Naive thymus-derived CD4-positive, alpha-beta T cell (primary cell): Measurements from ENCODE around the gene PROK1. TPM values are rescaled to one million over a fixed set of nuclear protein-coding genes. Genes with fewer than 3 reads are reported as not detected.
A peak's percentile ranks its signal among the peaks of the same experiment; 100 is the strongest.
"Not testable (repeated sequence)": the region's sequence is repeated elsewhere in the genome, so short reads cannot be mapped to it uniquely, and the experiment has no call there.

ENCODE experiments used
- ATAC-seq: fragments of 150-1000 bp; cut with Tn5 transposase; 2 replicates; pipeline ENCODE4 v1.10.0; 2021; ENCODE audit warnings: mild to moderate bottlenecking, moderate library complexity
- CTCF ChIA-PET: fragments of 350-600 bp; sonication (Branson Sonifier 250); formaldehyde crosslinking; loops from one replicate; lab custom pipeline; 2021; ENCODE audit warnings: antibody characterized with exemption; lab: Charles Lee
- POLR2A ChIA-PET: fragments of 350-600 bp; sonication (Branson Sonifier 250); formaldehyde crosslinking; loops from one replicate; lab custom pipeline; 2021; ENCODE audit warnings: antibody characterized with exemption, inconsistent platforms; lab: Charles Lee
- DNase-seq, 9 donors: peaks; one replicate each; pipeline versions ENCODE4 v3.0.0 to v3.0.0-alpha.2; 2020 to 2022; ENCODE audit warnings: mixed read lengths in 1 of 9
- H3K27ac ChIP-seq: one replicate; pipeline ENCODE4 v1.7.0; 2013; ENCODE audit warnings: mild to moderate bottlenecking, low read depth, low read length, moderate library complexity
- H3K27me3 ChIP-seq, 2 donors: one replicate each; pipeline ENCODE4 v1.7.0; 2013; ENCODE audit warnings: low read length in 2 of 2, mild to moderate bottlenecking in 2 of 2, moderate library complexity in 2 of 2; ENCODE audit not compliant: control insufficient read depth in 2 of 2, insufficient read depth in 2 of 2
- H3K36me3 ChIP-seq, 3 experiments: 1 replicate in 2 of 3; 2 replicates in 1 of 3; pipeline ENCODE4 v1.7.0; 2013; ENCODE audit warnings: low read length in 3 of 3, mild to moderate bottlenecking in 3 of 3, moderate library complexity in 1 of 3; ENCODE audit not compliant: insufficient read depth in 3 of 3, control insufficient read depth in 2 of 3
- H3K4me1 ChIP-seq, 2 donors: one replicate each; pipeline ENCODE4 v1.7.0; 2013; ENCODE audit warnings: low read length in 2 of 2, mild to moderate bottlenecking in 2 of 2, moderate library complexity in 1 of 2; ENCODE audit not compliant: control insufficient read depth in 2 of 2, insufficient read depth in 2 of 2
- H3K4me3 ChIP-seq: 2 replicates; pipeline ENCODE4 v1.7.0; 2013; ENCODE audit warnings: mild to moderate bottlenecking, low read length
- H3K9me3 ChIP-seq, 3 experiments: 1 replicate in 2 of 3; 2 replicates in 1 of 3; pipeline ENCODE4 v1.7.0; 2013; ENCODE audit warnings: low read length in 3 of 3; ENCODE audit not compliant: control insufficient read depth in 2 of 3
- H3K27ac Mint-ChIP-seq, 9 donors: one replicate each; pipeline ENCODE4 v1.8.0; 2020 to 2022; ENCODE audit warnings: mixed read lengths in 9 of 9, mild to moderate bottlenecking in 8 of 9, moderate library complexity in 5 of 9, inconsistent platforms in 2 of 9
- H3K27me3 Mint-ChIP-seq, 5 donors: one replicate each; pipeline ENCODE4 v1.8.0; 2021 to 2022; ENCODE audit warnings: mixed read lengths in 5 of 5, mild to moderate bottlenecking in 1 of 5
- H3K36me3 Mint-ChIP-seq, 5 donors: one replicate each; pipeline ENCODE4 v1.8.0; 2020 to 2022; ENCODE audit warnings: mixed read lengths in 5 of 5, mild to moderate bottlenecking in 3 of 5, inconsistent platforms in 1 of 5
- H3K4me1 Mint-ChIP-seq, 7 donors: one replicate each; pipeline ENCODE4 v1.8.0; 2020 to 2022; ENCODE audit warnings: mixed read lengths in 7 of 7, mild to moderate bottlenecking in 3 of 7, inconsistent platforms in 1 of 7
- H3K4me3 Mint-ChIP-seq, 10 donors: one replicate each; pipeline ENCODE4 v1.8.0; 2020 to 2022; ENCODE audit warnings: mild to moderate bottlenecking in 10 of 10, mixed read lengths in 10 of 10, moderate library complexity in 6 of 10, inconsistent platforms in 2 of 10
- H3K9me3 Mint-ChIP-seq, 11 donors: one replicate each; pipeline ENCODE4 v1.8.0; 2020 to 2022; ENCODE audit warnings: mixed read lengths in 11 of 11, mild to moderate bottlenecking in 4 of 11, inconsistent platforms in 1 of 11, moderate library complexity in 1 of 11
- intact Hi-C, 2 donors: fragments of 100-400 bp; cut with micrococcal nuclease; formaldehyde crosslinking; loops; one replicate each; pipeline ENCODE4 v1.15.1; 2023
- polyA plus RNA-seq, 2 donors: library from polyadenylated mRNA; unstranded; fragments of 300-500 nt; fragmentation: Illumina TruSeq; gene quantifications; one replicate each; pipeline ENCODE4 v1.2.3, GENCODE V29; 2021
- total RNA-seq, 6 experiments: library from RNA in 5 of 6; stranded (reverse) in 5 of 6; gene quantifications; 1 replicate in 5 of 6; 2 replicates in 1 of 6; pipeline ENCODE4 v1.2.3 and lab custom pipeline; 2021 to 2026

PROK1 gene, protein sequence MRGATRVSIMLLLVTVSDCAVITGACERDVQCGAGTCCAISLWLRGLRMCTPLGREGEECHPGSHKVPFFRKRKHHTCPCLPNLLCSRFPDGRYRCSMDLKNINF
- not detected for total RNA-seq
- polyA plus RNA-seq: not detected
- total RNA-seq (lab: John Stamatoyannopoulos, UW): not detected

GRCh38 chr1:110450929-110451328, at the start of gene PROK1:
PROK1 (plus strand) TSS chr1:110451149; CDS start chr1:110451217, 68 bp downstream.
- no peaks in the 10 kb centered on the region for H3K4me1 ChIP-seq
- H3K4me3 Mint-ChIP-seq: no peak within 1 kb of the TSS
- H3K4me3 ChIP-seq: no peak within 1 kb of the TSS
- ATAC-seq: no peak
- H3K36me3 Mint-ChIP-seq: no peaks in the 10 kb centered on the region
- H3K27ac Mint-ChIP-seq: peak within 1 kb of the TSS in 1 of 9 donors; percentile 21
- H3K27me3 ChIP-seq: no peaks in the 10 kb centered on the region
- H3K9me3 Mint-ChIP-seq: no peaks in the 10 kb centered on the region
- peaks cover 0 to 31% (median 12%) of the 10 kb centered on the region in 5 donors for H3K27me3 Mint-ChIP-seq
- H3K9me3 ChIP-seq: no peaks in the 10 kb centered on the region
- no peaks in the 10 kb centered on the region for H3K36me3 ChIP-seq
- POLR2A ChIA-PET: no interaction called here
- CTCF ChIA-PET: interaction anchor here (2.0 kb wide), 1 partner anchor 254 kb away, joined by 5 read pairs; no protein-coding TSS in a partner anchor
- intact Hi-C loops: no loop called here
- no peak for DNase-seq
- no peak within 1 kb of the TSS for H3K27ac ChIP-seq
- H3K4me1 Mint-ChIP-seq: no peaks in the 10 kb centered on the region

GRCh38 chr1:110403805-110404204, 47.1 kb upstream of the PROK1 start:
- H3K4me3 Mint-ChIP-seq: no peak overlapping the region
- H3K27ac ChIP-seq: no peak overlapping the region
- no peaks in the 10 kb centered on the region for H3K27me3 Mint-ChIP-seq
- intact Hi-C loops: loop anchor here in 1 of 2 donors (10.0 kb wide), 2 partner anchors 471 to 1189 kb away; partner anchors contain the start of genes CD53 and SARS1
- POLR2A ChIA-PET: no interaction called here
- H3K36me3 ChIP-seq: peaks cover 0 to 53% (median 24%) of the 10 kb centered on the region in 3 experiments
- H3K36me3 Mint-ChIP-seq: peaks cover 4 to 14% (median 12%) of the 10 kb centered on the region in 5 donors
- H3K4me3 ChIP-seq: no peak overlapping the region
- ATAC-seq (no peak), DNase-seq (no peak)
- H3K4me1 Mint-ChIP-seq: peaks cover 8 to 34% (median 21%) of the 10 kb centered on the region in 7 donors
- CTCF ChIA-PET: interaction anchor here (0.6 to 0.8 kb wide), 2 partner anchors 8 to 64 kb away, joined by 3 read pairs; partner anchors contain the start of gene RBM15
- H3K27me3 ChIP-seq: no peaks in the 10 kb centered on the region
- no peaks in the 10 kb centered on the region for H3K9me3 ChIP-seq
- peaks cover 0 to 4% (median 0%) of the 10 kb centered on the region in 11 donors for H3K9me3 Mint-ChIP-seq
- H3K27ac Mint-ChIP-seq: peak overlapping the region in 1 of 9 donors; percentile 26
- peaks cover 14 to 19% of the 10 kb centered on the region in 2 donors for H3K4me1 ChIP-seq

DNA sequence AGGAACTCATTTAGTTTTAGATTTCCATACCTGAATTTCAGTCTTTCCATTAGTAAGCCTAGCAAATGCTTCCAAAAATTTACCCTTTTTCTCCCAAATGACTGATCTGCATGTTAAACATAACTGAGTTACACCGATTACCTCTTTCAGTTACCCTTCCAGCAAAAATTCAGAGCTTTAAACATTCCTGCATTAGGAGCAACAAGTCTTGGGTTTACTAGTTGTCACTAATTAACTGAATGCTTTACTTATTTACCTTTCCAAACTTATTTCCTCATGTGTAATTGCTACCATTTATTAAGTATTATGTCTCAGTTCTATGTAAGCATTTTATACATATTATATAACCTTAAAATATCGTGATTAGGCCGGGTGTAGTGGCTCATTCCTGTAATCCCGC, 46.5 kb upstream of the PROK1 start:
- Mint-ChIP-seq H3K27me3 (no peaks in the 10 kb centered on the region), H3K36me3 (peaks cover 4 to 14% (median 12%) of the 10 kb centered on the region in 5 donors), H3K9me3 (peaks cover 0 to 4% (median 0%) of the 10 kb centered on the region in 11 donors), H3K27ac (peak overlapping the region in 5 of 9 donors; percentile 17 to 68 (median 53)), H3K4me1 (peaks cover 9 to 38% (median 27%) of the 10 kb centered on the region in 7 donors), H3K4me3 (no peak overlapping the region)
- Histone ChIP-seq H3K36me3 (peaks cover 0 to 51% (median 24%) of the 10 kb centered on the region in 3 experiments), H3K4me3 (no peak overlapping the region), H3K27me3 (no peaks in the 10 kb centered on the region), H3K4me1 (peaks cover 16 to 19% of the 10 kb centered on the region in 2 donors), H3K27ac (peak overlapping the region; percentile 1), H3K9me3 (no peaks in the 10 kb centered on the region)
- intact Hi-C loops: loop anchor here in 1 of 2 donors (10.0 kb wide), 2 partner anchors 470 to 1190 kb away; partner anchors contain the start of genes CD53 and SARS1
- POLR2A ChIA-PET: interaction anchor here (6.2 kb wide), 1 partner anchor 67 kb away, joined by 64 read pairs; the partner anchor contains the start of gene RBM15
- CTCF ChIA-PET: interaction anchor here (0.7 to 0.8 kb wide), 2 partner anchors 8 to 53 kb away, joined by 3 read pairs; no protein-coding TSS in a partner anchor
- DNase-seq: no peak
- ATAC-seq: no peak

- Mint-ChIP-seq H3K4me1 (peaks cover 9 to 39% (median 27%) of the 10 kb centered on the region in 7 donors), H3K4me3 (peak overlapping the region; percentile 88 to 100 (median 99)), H3K27ac (peak overlapping the region; percentile 87 to 100 (median 99))
- CTCF ChIA-PET, DNase-seq, ATAC-seq, H3K27me3 Mint-ChIP-seq, H3K9me3 ChIP-seq, H3K9me3 Mint-ChIP-seq, H3K36me3 Mint-ChIP-seq, H3K27me3 ChIP-seq: not testable (repeated sequence)
- intact Hi-C loops: loop anchor here (2.0 to 10.0 kb wide), 8 partner anchors 204 to 1192 kb away; partner anchors contain the start of genes CD53 (in 1 of the 2), KCNA3 (in 1 of the 2), LRIF1 (in 1 of the 2) and PSMA5 (in 1 of the 2)
- H3K27ac ChIP-seq: peak overlapping the region; percentile 92
- H3K36me3 ChIP-seq: peaks cover 0 to 39% (median 21%) of the 10 kb centered on the region in 3 experiments
- H3K4me3 ChIP-seq: peak overlapping the region; percentile 95
- H3K4me1 ChIP-seq: peaks cover 16 to 19% of the 10 kb centered on the region in 2 donors
- POLR2A ChIA-PET: interaction anchor here (0.9 to 6.2 kb wide), 2 partner anchors 69 to 196 kb away, joined by 4 to 64 read pairs; partner anchors contain the start of genes KCNC4 and RBM15
Observed at GRCh38 chr1:110406407-110406806, 44.5 kb upstream of the PROK1 start.

- Histone ChIP-seq H3K27ac (peak within 1 kb of the TSS; percentile 92), H3K4me3 (peak within 1 kb of the TSS; percentile 95), H3K9me3 (no peaks in the 10 kb centered on the region), H3K27me3 (no peaks in the 10 kb centered on the region), H3K4me1 (peaks cover 19% of the 10 kb centered on the region in 2 donors), H3K36me3 (peaks cover 0 to 27% (median 15%) of the 10 kb centered on the region in 3 experiments)
- ChIA-PET POLR2A (interaction anchor here (0.6 to 6.2 kb wide), 8 partner anchors 14 to 1009 kb away, joined by 3 to 64 read pairs (median 4); partner anchors contain the start of gene RBM15), CTCF (interaction anchor here (1.5 to 2.7 kb wide), 4 partner anchors 53 to 200 kb away, joined by 5 to 14 read pairs (median 10); partner anchors contain the start of gene RBM15)
- H3K9me3 Mint-ChIP-seq: peaks cover 0 to 4% (median 0%) of the 10 kb centered on the region in 11 donors
- H3K27ac Mint-ChIP-seq: peak within 1 kb of the TSS; percentile 96 to 100 (median 99)
- H3K27me3 Mint-ChIP-seq: no peaks in the 10 kb centered on the region
- ATAC-seq: peak; percentile 98
- H3K4me1 Mint-ChIP-seq: peaks cover 9 to 39% (median 27%) of the 10 kb centered on the region in 7 donors
- peak; percentile 77 to 91 (median 89) for DNase-seq
- H3K36me3 Mint-ChIP-seq: peaks cover 4 to 9% (median 8%) of the 10 kb centered on the region in 5 donors
- peak within 1 kb of the TSS; percentile 88 to 100 (median 99) for H3K4me3 Mint-ChIP-seq
- intact Hi-C loops: loop anchor here (1.0 to 10.0 kb wide), 13 partner anchors 53 to 1193 kb away; partner anchors contain the start of genes STRIP1 (in 2 of the 2), CD53 (in 1 of the 2), KCNA3 (in 1 of the 2) and KCNC4 (in 1 of the 2)
Observed at GRCh38 chr1:110407260-110408210, 43.4 kb upstream of the PROK1 start, which contains the start of gene LAMTOR5. LAMTOR5 (minus strand) TSS chr1:110407694; CDS start chr1:110407620, 74 bp downstream.
